Common myeloid progenitor, CD34-positive (primary cell): ENCODE results near the gene TMEM176A.

Experiments
- CTCF ChIA-PET: fragments of 350-600 bp; sonication (Branson Sonifier 250); formaldehyde crosslinking; loops from one replicate; lab custom pipeline; 2021; ENCODE audit warnings: antibody characterized with exemption; lab: Charles Lee
- POLR2A ChIA-PET: fragments of 350-600 bp; sonication (Branson Sonifier 250); formaldehyde crosslinking; loops from one replicate; lab custom pipeline; 2021; ENCODE audit warnings: antibody characterized with exemption; lab: Charles Lee
- DNase-seq, 3 donors: peaks; one replicate each; pipeline versions ENCODE4 v3.0.0 to v3.0.0-alpha.2; 2013
- H3K27ac ChIP-seq, 2 experiments: 1 replicate in 1 of 2; 2 replicates in 1 of 2; pipeline ENCODE4 v1.7.0; 2013; ENCODE audit warnings: inconsistent platforms in 2 of 2, low read length in 2 of 2, mild to moderate bottlenecking in 2 of 2, low read depth in 1 of 2, moderate library complexity in 1 of 2; ENCODE audit not compliant: severe bottlenecking in 2 of 2, insufficient read depth in 1 of 2, poor library complexity in 1 of 2
- H3K27me3 ChIP-seq, 5 experiments: replicated peaks in 2 of 5; 1 replicate in 3 of 5; 2 replicates in 2 of 5; pipeline versions ENCODE4 v1.6.1 to v1.7.0; 2013; ENCODE audit warnings: low read length in 4 of 5, mild to moderate bottlenecking in 2 of 5, moderate library complexity in 2 of 5, inconsistent platforms in 1 of 5; ENCODE audit not compliant: insufficient read depth in 5 of 5, control insufficient read depth in 4 of 5
- H3K36me3 ChIP-seq, 4 experiments: 1 replicate in 2 of 4; 2 replicates in 2 of 4; pipeline versions ENCODE4 v1.6.1 to v1.7.0; 2013; ENCODE audit warnings: low read length in 3 of 4, control low read depth in 1 of 4, mild to moderate bottlenecking in 1 of 4; ENCODE audit not compliant: control insufficient read depth in 4 of 4, insufficient read depth in 4 of 4
- H3K4me1 ChIP-seq, 4 experiments: 1 replicate in 3 of 4; 2 replicates in 1 of 4; pipeline versions ENCODE4 v1.6.1 to v1.7.1; 2013; ENCODE audit warnings: low read length in 3 of 4, mild to moderate bottlenecking in 3 of 4, control low read depth in 1 of 4, inconsistent platforms in 1 of 4, moderate library complexity in 1 of 4; ENCODE audit not compliant: control insufficient read depth in 4 of 4, insufficient read depth in 4 of 4; ENCODE audit errors: control extremely low read depth in 1 of 4
- H3K4me3 ChIP-seq, 7 experiments: 1 replicate in 4 of 7; 2 replicates in 3 of 7; pipeline versions ENCODE4 v1.5.1 to v1.7.0; 2013; ENCODE audit warnings: mild to moderate bottlenecking in 7 of 7, low read length in 6 of 7, moderate library complexity in 6 of 7, inconsistent platforms in 2 of 7, low read depth in 2 of 7, control low read depth in 1 of 7; ENCODE audit not compliant: insufficient read depth in 4 of 7, control insufficient read depth in 1 of 7; ENCODE audit errors: extremely low read depth in 1 of 7
- H3K9me3 ChIP-seq, 5 experiments: 1 replicate in 4 of 5; 2 replicates in 1 of 5; pipeline versions ENCODE4 v1.6.1 to v1.7.1; 2013; ENCODE audit warnings: low read length in 4 of 5, mild to moderate bottlenecking in 2 of 5, inconsistent platforms in 1 of 5, low read depth in 1 of 5, moderate library complexity in 1 of 5; ENCODE audit not compliant: control insufficient read depth in 4 of 5, insufficient read depth in 2 of 5; ENCODE audit errors: control extremely low read depth in 1 of 5
- WGBS: methylation state at CpG from one replicate; pipeline ENCODE4 v1.1.5; 2013; ENCODE audit not compliant: insufficient coverage; 5-methylcytosine and 5-hydroxymethylcytosine counted together

The TMEM176A gene

GRCh38 chr7:150787321-150788281 is 13.0 kb upstream of the TMEM176A start:
- Histone ChIP-seq H3K4me3 (peak overlapping the region in 5 of 7 experiments; percentile 13 to 40 (median 25)), H3K27ac (peak overlapping the region; percentile 25 to 45), H3K9me3 (no peaks in the 10 kb centered on the region), H3K27me3 (no peaks in the 10 kb centered on the region), H3K36me3 (no peaks in the 10 kb centered on the region), H3K4me1 (peaks cover 14 to 65% (median 58%) of the 10 kb centered on the region in 4 experiments)
- peak; percentile 71 to 91 (median 90) for DNase-seq
- 25% methylated on average over 9 of the region's 10 CpGs for WGBS
- ChIA-PET POLR2A (interaction anchor here (1.4 kb wide), 1 partner anchor 13 kb away, joined by 6 read pairs; the partner anchor contains the start of genes TMEM176A and TMEM176B), CTCF (interaction anchor here (0.8 to 2.2 kb wide), 14 partner anchors 9 to 349 kb away, joined by 3 to 14 read pairs (median 4); no protein-coding TSS in a partner anchor)

DNA sequence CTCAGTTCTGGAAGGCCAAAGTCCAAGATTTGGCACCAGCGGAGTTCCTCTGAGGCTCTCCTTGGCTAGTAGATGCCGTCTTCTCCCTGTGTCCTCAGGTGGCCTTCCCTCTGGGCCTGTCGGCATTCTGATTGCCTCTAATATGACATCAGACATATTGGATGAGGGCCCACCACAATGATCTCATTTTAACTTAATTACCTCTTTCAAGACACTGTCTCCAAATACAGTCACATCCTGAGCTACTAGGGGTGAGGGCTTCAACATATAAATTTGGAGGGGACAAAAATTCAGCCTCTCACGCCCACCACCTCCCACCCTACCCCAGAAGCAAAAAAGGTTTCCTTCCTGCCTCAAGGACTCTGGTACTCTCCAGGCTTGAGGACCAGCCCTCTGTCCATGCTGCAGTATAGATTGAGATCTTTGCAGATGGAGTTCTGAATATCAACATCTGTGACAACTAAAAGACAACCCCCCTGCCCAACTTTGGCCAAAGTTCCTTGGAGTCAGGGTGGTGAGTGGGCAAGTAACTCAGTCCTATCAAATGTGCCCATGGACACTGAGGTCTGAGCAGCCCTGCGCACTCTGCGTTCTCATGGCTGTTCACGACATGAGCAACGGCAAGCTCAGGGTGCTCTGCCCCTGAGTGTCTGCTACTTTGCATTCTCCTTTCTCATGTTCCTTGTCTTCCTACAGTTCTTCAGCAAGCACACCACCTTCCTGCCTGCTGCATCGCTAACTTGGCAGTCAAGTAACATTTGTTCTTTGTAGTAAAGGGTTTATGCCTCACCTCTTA is 11.9 kb upstream of the TMEM176A start:
- H3K27ac ChIP-seq = peak overlapping the region; percentile 25 to 45
- peaks cover 14 to 65% (median 57%) of the 10 kb centered on the region in 4 experiments for H3K4me1 ChIP-seq
- peak overlapping the region in 3 of 7 experiments; percentile 5 to 25 (median 19) for H3K4me3 ChIP-seq
- no peaks in the 10 kb centered on the region for H3K9me3 ChIP-seq
- peaks cover 0 to under 1% (median 0%) of the 10 kb centered on the region in 5 experiments for H3K27me3 ChIP-seq
- peak; percentile 23 to 54 (median 54) for DNase-seq
- ChIA-PET CTCF (interaction anchor here (1.0 to 1.9 kb wide), 5 partner anchors 8 to 230 kb away, joined by 4 to 11 read pairs (median 7); no protein-coding TSS in a partner anchor), POLR2A (interaction anchor here (1.4 kb wide), 1 partner anchor 12 kb away, joined by 6 read pairs; the partner anchor contains the start of genes TMEM176A and TMEM176B)
- no peaks in the 10 kb centered on the region for H3K36me3 ChIP-seq
- 97% methylated on average over 6 of the region's 9 CpGs for WGBS

DNA sequence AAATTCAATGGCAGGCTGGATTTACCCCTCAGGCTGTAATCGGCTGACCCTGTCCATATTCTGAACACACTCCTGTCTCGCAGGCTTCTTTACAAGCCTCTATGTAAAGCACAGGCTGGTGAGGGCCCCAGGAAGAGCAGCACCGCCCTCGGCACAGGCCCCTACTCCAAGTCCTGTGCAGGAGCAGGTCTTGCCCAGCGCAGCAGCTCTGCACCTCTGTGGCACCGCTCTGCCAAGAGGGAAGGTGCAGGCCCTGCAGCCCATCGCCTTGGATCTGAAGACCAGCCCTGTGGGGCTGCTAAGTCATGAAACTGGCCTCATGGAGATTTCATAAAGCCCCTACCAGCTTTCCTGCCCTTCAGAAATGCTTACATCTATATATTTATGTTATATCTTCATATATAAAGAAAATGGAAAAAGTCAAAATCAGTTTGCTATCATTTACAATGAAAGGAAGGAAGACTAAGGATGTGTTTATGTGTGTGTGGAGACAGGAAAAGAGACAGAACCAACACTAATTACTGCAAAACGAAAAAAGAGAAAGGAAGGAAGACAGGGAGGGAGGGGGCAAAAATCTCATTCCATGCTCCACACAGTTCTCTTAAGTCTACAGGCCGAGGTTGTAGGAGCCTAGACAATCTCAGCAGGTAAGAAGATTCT is 10.0 kb upstream of the TMEM176A start:
- ChIA-PET CTCF (no interaction called here), POLR2A (no interaction called here)
- no peak overlapping the region for H3K27ac ChIP-seq
- no peaks in the 10 kb centered on the region for H3K36me3 ChIP-seq
- WGBS = 98% methylated on average over 6 of the region's 9 CpGs
- DNase-seq = no peak
- H3K27me3 ChIP-seq = peaks cover 0 to 10% (median 2%) of the 10 kb centered on the region in 5 experiments
- H3K4me3 ChIP-seq = no peak overlapping the region
- peaks cover 11 to 49% (median 46%) of the 10 kb centered on the region in 4 experiments for H3K4me1 ChIP-seq
- peaks cover 0 to 5% (median 0%) of the 10 kb centered on the region in 5 experiments for H3K9me3 ChIP-seq

DNA sequence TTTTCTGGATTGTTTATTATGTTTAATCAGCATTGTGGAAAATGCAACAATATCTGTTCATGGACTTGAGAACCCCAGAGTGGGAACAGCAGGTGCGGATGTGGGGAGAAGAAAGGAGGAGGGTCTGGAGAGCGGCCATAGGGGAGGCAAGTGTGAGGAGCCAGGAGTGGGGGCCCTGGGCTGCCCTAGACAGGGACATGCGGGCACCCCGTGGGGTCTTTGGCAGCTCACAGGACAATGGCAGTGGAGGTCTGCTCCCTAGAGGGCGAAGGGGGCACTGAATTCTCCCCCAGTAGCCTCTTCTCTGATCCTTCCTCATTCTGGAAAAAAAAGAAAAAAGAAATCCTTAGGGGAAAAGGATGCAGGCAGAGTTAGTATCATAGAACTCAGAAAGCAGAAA is 9.3 kb upstream of the TMEM176A start:
- Histone ChIP-seq H3K27ac (no peak overlapping the region), H3K27me3 (peaks cover 0 to 17% (median 2%) of the 10 kb centered on the region in 5 experiments), H3K9me3 (peaks cover 0 to 10% (median 0%) of the 10 kb centered on the region in 5 experiments), H3K4me1 (peaks cover 11 to 43% (median 39%) of the 10 kb centered on the region in 4 experiments), H3K36me3 (no peaks in the 10 kb centered on the region), H3K4me3 (no peak overlapping the region)
- no peak for DNase-seq
- CTCF ChIA-PET = no interaction called here
- 100% methylated on average over 2 of the region's 5 CpGs for WGBS
- POLR2A ChIA-PET = no interaction called here

- H3K4me1 ChIP-seq = peaks cover 9 to 38% (median 33%) of the 10 kb centered on the region in 4 experiments
- no peak for DNase-seq
- no peaks in the 10 kb centered on the region for H3K36me3 ChIP-seq
- no peak overlapping the region for H3K4me3 ChIP-seq
- 92% methylated on average over 2 of the region's 12 CpGs for WGBS
- peaks cover 0 to 12% (median 0%) of the 10 kb centered on the region in 5 experiments for H3K9me3 ChIP-seq
- ChIA-PET CTCF (interaction anchor here (0.8 to 1.4 kb wide), 3 partner anchors 40 to 105 kb away, joined by 3 to 4 read pairs (median 3); no protein-coding TSS in a partner anchor), POLR2A (no interaction called here)
- H3K27ac ChIP-seq = no peak overlapping the region
- H3K27me3 ChIP-seq = peaks cover 0 to 19% (median 2%) of the 10 kb centered on the region in 5 experiments
Observed at GRCh38 chr7:150791746-150792452, 8.7 kb upstream of the TMEM176A start.
